ENCODE measurements around the gene AP3B1. TPM values are rescaled to one million over a fixed set of nuclear protein-coding genes. Genes with fewer than 3 reads are reported as not detected.

AP3B1 gene
- total and polyA plus RNA-seq, 5 donors: 19.0 to 28.0 (median 24.5) TPM

- Histone ChIP-seq H3K4me3 (ENCODE audit: low read length) (no peak overlapping the region), H3K4me1 (ENCODE audit: control insufficient read depth, insufficient read depth, low read length) (no peaks in the 10 kb centered on the region), H3K9me3 (ENCODE audit: control insufficient read depth, low read length) (no peaks in the 10 kb centered on the region), H3K27me3 (ENCODE audit: control insufficient read depth, insufficient read depth) (no peaks in the 10 kb centered on the region), H3K27ac (ENCODE audit: low read length) (no peak overlapping the region)
- WGBS: 93% methylated on average over 3 of the region's 3 CpGs
- no peak for ATAC-seq
- DNase-seq: no peak
- intact Hi-C loops (cut with DNase I): loop anchor here in 1 of 4 donors (10.0 kb wide), 2 partner anchors 208 to 638 kb away; no protein-coding TSS in a partner anchor
These were observed 32.4 kb upstream of the AP3B1 start for GRCh38 chr5:78326930-78327329.

GRCh38 chr5:78323241-78323640 lies 28.7 kb upstream of the AP3B1 start:
- Histone ChIP-seq H3K4me3 (ENCODE audit: low read length) (no peak overlapping the region), H3K27me3 (ENCODE audit: control insufficient read depth, insufficient read depth) (no peaks in the 10 kb centered on the region), H3K27ac (ENCODE audit: low read length) (no peak overlapping the region), H3K4me1 (ENCODE audit: control insufficient read depth, insufficient read depth, low read length) (no peaks in the 10 kb centered on the region), H3K9me3 (ENCODE audit: control insufficient read depth, low read length) (no peaks in the 10 kb centered on the region)
- no peak for ATAC-seq
- no peak for DNase-seq
- intact Hi-C loops (cut with DNase I): loop anchor here in 2 of 4 donors (5.0 to 10.0 kb wide), 3 partner anchors 212 to 644 kb away; no protein-coding TSS in a partner anchor

- WGBS: 42% methylated on average over 2 of the region's 2 CpGs
- Histone ChIP-seq H3K9me3 (ENCODE audit: control insufficient read depth, low read length) (no peaks in the 10 kb centered on the region), H3K27me3 (ENCODE audit: control insufficient read depth, insufficient read depth) (no peaks in the 10 kb centered on the region), H3K4me3 (ENCODE audit: low read length) (no peak overlapping the region), H3K27ac (ENCODE audit: low read length) (no peak overlapping the region), H3K4me1 (ENCODE audit: control insufficient read depth, insufficient read depth, low read length) (no peaks in the 10 kb centered on the region)
- intact Hi-C loops (cut with DNase I): loop anchor here in 2 of 4 donors (5.0 to 10.0 kb wide), 3 partner anchors 214 to 647 kb away; no protein-coding TSS in a partner anchor
- ATAC-seq (no peak), DNase-seq (no peak)
These were observed 25.9 kb upstream of the AP3B1 start for GRCh38 chr5:78320401-78320800.

DNA sequence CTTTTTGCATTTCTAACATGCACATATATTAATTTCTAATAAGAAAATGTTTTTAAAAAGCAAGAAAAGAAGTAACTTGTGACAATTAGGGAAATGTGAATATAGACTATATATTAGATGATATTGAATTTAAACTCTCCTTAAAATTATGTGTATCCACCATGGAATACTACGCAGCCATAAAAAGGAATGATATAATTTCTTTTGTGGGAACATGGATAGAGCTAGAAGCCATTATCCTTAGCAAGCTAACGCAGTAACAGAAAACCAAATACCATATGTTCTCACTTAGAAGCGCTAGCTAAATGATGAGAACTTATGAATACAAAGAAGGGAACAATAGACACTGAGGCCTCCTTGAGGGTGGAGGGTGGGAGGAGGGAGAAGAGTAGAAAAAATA lies 23.8 kb upstream of the AP3B1 start:
- WGBS: 95% methylated on average over 3 of the region's 3 CpGs
- Histone ChIP-seq H3K4me1 (ENCODE audit: control insufficient read depth, insufficient read depth, low read length) (no peaks in the 10 kb centered on the region), H3K27me3 (ENCODE audit: control insufficient read depth, insufficient read depth) (no peaks in the 10 kb centered on the region), H3K27ac (ENCODE audit: low read length) (no peak overlapping the region), H3K9me3 (ENCODE audit: control insufficient read depth, low read length) (no peaks in the 10 kb centered on the region), H3K4me3 (ENCODE audit: low read length) (no peak overlapping the region)
- DNase-seq: no peak
- intact Hi-C loops (cut with DNase I): no loop called here
- ATAC-seq: no peak

DNA sequence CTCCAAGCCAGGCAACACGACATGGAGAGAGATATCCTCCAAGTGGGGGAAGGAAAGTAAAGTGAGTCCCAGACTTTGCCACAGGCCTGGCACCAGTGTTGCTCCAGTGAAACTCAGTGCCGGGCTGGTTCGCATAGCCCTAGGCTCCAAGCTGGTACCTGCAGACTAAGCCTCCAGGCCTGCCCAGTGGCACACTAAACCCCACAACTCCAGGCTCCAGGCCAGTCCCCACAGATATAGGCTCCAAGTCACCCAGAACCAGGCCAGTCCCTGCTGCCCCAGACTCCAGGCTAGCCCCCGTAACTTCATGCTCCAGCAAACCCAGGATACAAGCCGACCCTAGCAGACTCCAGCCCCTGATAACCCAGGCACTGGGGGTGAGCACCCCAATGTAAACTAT lies 23.0 kb upstream of the AP3B1 start:
- ATAC-seq: no peak
- intact Hi-C loops (cut with DNase I): no loop called here
- Histone ChIP-seq H3K4me1 (ENCODE audit: control insufficient read depth, insufficient read depth, low read length) (no peaks in the 10 kb centered on the region), H3K27me3 (ENCODE audit: control insufficient read depth, insufficient read depth) (no peaks in the 10 kb centered on the region), H3K27ac (ENCODE audit: low read length) (no peak overlapping the region), H3K9me3 (ENCODE audit: control insufficient read depth, low read length) (no peaks in the 10 kb centered on the region), H3K4me3 (ENCODE audit: low read length) (no peak overlapping the region)
- no peak for DNase-seq
- WGBS: 83% methylated on average over 5 of the region's 5 CpGs

DNA sequence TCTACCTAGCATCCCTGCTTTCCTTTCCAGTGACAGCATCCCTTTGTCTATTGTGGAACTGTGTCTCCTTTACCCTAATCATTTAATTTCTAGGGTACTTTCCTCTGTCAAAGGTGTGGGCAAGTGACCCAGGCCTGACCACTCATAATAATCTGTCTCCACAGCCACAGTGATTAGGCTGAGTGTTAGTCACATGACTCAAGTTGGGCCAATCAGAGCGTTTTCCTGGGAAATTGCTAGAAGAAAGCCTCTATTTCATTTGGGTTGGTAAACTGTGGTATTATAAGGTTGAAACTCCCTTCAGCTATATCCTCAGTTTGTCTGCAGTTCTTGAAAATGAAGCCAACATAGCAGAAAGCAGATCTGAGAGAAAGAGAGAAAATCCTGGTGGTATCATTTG lies 14.2 kb upstream of the AP3B1 start:
- DNase-seq (no peak), ATAC-seq (no peak)
- Histone ChIP-seq H3K4me1 (ENCODE audit: control insufficient read depth, insufficient read depth, low read length) (no peaks in the 10 kb centered on the region), H3K27me3 (ENCODE audit: control insufficient read depth, insufficient read depth) (no peaks in the 10 kb centered on the region), H3K4me3 (ENCODE audit: low read length) (no peak overlapping the region), H3K9me3 (ENCODE audit: control insufficient read depth, low read length) (no peaks in the 10 kb centered on the region), H3K27ac (ENCODE audit: low read length) (no peak overlapping the region)
- intact Hi-C loops (cut with DNase I): no loop called here
- whole genome bisulfite sequencing: 100% methylated on average over 1 of the region's 1 CpG

DNA sequence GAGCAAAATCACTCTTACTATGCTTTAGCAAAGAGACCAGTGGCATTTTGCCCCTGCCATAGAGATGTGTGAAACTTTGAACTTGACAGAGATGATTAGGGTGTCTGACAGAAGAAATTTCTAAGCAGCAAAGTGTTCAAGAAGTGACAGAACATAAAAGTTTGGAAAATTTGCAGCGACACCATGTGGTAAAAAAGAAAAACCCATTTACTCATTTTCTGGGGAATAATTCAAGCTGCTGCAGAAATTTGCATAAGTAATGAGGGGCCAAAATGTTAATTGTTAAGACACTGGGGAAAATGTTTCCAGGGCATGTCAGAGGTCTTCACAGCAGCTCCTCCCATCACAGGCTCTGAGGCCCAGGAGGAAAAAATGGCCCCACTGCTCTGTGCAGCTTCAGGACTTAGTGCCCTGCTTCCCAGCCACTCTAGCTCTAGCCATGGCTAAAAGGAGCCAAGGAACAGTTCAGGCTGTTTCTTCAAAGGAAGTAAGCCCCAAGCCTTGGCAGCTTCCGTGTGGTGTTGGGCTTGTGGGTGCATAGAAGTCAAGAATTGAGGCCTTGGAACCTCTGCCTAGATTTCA lies 6.1 kb upstream of the AP3B1 start:
- ATAC-seq: no peak
- H3K4me3 ChIP-seq (ENCODE audit: low read length): no peak overlapping the region
- no peaks in the 10 kb centered on the region for H3K27me3 ChIP-seq (ENCODE audit: control insufficient read depth, insufficient read depth)
- DNase-seq: no peak
- 50% methylated on average over 2 of the region's 2 CpGs for WGBS
- intact Hi-C loops (cut with DNase I): no loop called here
- H3K27ac ChIP-seq (ENCODE audit: low read length): no peak overlapping the region
- H3K9me3 ChIP-seq (ENCODE audit: control insufficient read depth, low read length): no peaks in the 10 kb centered on the region
- H3K4me1 ChIP-seq (ENCODE audit: control insufficient read depth, insufficient read depth, low read length): peaks cover 4% of the 10 kb centered on the region

DNA sequence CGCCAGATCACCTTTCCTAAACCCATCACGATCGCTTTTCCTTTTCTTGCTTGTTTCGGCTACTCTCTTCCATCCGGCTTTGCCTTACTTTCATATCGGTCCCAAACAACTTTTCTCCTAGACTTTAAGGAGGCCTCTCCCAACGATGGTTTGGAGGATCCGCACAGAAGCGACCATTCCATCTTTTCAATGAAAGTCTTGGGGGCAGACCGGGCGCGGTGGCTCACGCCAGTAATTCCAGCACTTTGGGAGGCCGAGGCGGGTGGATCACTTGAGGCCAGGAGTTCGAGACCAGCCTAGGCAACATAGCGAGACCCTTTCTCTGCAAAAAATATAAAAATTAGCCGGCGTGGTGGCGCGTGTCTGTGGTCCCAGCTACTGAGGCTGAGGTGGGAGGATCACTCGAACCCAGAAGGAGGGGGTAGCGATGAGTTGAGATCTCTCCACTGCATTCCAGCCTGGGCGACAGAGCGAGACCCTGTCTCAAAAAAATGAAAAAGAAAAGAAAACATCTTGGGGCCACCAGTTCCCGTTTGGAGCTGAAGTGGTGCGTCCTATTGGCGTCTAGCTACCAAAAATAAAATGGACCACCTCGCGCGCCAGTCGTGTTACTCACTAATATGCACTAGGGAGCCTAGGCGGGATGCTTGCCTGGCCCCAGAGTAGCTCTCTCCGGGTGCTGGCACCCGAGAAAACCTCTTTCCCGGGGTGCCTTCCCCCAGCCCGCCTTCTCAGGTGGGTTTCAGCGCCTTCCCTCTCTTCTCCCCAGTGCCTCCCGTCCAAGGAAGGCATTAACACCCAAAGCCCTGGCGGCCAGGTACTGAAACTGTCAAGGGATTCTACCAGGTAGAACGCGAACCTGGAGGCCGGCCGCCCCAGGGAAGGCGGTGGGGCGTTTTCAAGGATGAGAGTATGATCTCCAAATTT lies 800 bp upstream of the AP3B1 start:
- DNase-seq: peak; percentile 30 to 71 (median 48)
- no peaks in the 10 kb centered on the region for H3K9me3 ChIP-seq (ENCODE audit: control insufficient read depth, low read length)
- peak overlapping the region; percentile 77 for H3K4me3 ChIP-seq (ENCODE audit: low read length)
- peak in 1 of 2 donors; percentile 49 for ATAC-seq
- H3K27ac ChIP-seq (ENCODE audit: low read length): peak overlapping the region; percentile 76
- peaks cover 4% of the 10 kb centered on the region for H3K4me1 ChIP-seq (ENCODE audit: control insufficient read depth, insufficient read depth, low read length)
- intact Hi-C loops (cut with DNase I): loop anchor here in 3 of 4 donors (5.0 kb wide), 1 partner anchor 62 kb away; no protein-coding TSS in a partner anchor
- 2% methylated on average over 46 of the region's 46 CpGs for WGBS
- no peaks in the 10 kb centered on the region for H3K27me3 ChIP-seq (ENCODE audit: control insufficient read depth, insufficient read depth)

DNA sequence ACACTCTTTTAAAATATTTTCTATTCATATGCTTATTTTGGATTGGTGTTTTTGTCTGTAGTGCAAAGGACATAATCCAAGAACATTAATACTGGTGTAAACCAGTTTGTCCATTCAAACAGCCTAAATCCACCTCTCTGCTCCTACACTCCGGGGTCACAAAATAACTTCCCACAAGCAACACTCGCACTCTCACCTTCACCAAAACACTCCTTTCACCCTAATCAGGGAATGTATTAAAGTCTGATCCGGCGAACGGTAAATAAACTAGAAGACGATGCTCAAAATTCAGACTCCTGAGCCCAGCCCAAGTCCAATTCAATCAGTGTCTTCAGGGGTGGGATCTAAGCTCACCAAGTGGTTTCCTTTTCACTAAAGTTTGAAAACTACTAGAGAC lies 649 bp downstream of the AP3B1 start:
- Histone ChIP-seq H3K27me3 (ENCODE audit: control insufficient read depth, insufficient read depth) (no peaks in the 10 kb centered on the region), H3K9me3 (ENCODE audit: control insufficient read depth, low read length) (no peaks in the 10 kb centered on the region), H3K27ac (ENCODE audit: low read length) (peak overlapping the region; percentile 85), H3K4me1 (ENCODE audit: control insufficient read depth, insufficient read depth, low read length) (peaks cover 4% of the 10 kb centered on the region), H3K4me3 (ENCODE audit: low read length) (peak overlapping the region; percentile 93)
- intact Hi-C loops (cut with DNase I): loop anchor here in 1 of 4 donors (5.0 kb wide), 1 partner anchor 68 kb away; the partner anchor contains the start of gene SCAMP1
- under 1% methylated on average over 6 of the region's 6 CpGs for WGBS
- ATAC-seq (no peak), DNase-seq (no peak)

DNA sequence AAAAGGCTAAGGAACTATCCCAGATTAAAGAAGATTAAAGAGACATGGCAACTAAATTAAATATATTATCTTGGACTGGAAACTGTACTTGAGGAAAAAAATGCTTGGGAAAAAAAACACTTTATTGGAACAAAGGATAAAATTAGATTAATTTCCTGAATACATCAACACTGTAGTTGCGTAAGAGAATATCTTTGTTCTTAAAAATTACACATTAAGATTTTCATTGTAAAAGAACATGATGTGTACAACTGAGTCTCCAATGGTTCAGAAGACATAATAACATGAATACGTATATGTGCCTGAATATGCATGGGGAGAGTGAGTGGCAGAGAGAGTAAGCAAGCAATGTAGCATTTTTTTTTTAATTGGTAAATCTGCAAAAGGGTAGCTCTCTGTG lies 2.8 kb downstream of the AP3B1 start:
- no peak for DNase-seq
- H3K9me3 ChIP-seq (ENCODE audit: control insufficient read depth, low read length): no peaks in the 10 kb centered on the region
- WGBS: 77% methylated on average over 2 of the region's 2 CpGs
- H3K27me3 ChIP-seq (ENCODE audit: control insufficient read depth, insufficient read depth): no peaks in the 10 kb centered on the region
- no peak overlapping the region for H3K4me3 ChIP-seq (ENCODE audit: low read length)
- intact Hi-C loops (cut with DNase I): loop anchor here in 1 of 4 donors (5.0 kb wide), 1 partner anchor 71 kb away; the partner anchor contains the start of gene SCAMP1
- ATAC-seq: no peak
- no peak overlapping the region for H3K27ac ChIP-seq (ENCODE audit: low read length)
- H3K4me1 ChIP-seq (ENCODE audit: control insufficient read depth, insufficient read depth, low read length): peaks cover 4% of the 10 kb centered on the region

DNA sequence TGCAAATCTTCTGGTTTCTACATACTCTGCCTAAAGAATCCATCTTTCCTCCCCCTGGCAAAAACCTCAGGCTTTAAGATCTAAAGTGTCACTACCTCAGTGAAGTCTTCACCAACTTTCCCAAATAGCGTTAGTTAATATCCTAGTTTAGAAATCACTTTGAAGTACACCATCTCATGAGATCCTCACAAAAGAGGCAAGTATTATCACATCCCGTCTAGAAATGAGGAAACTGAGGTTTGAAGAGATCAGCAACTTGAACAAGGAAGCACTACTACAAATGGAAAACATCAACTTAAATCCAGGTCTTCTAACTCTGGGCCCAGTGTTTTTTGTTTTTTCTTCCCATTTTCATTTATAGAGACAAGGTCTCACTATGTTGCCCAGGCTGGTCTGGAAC lies 4.6 kb downstream of the AP3B1 start:
- H3K9me3 ChIP-seq (ENCODE audit: control insufficient read depth, low read length): no peaks in the 10 kb centered on the region
- intact Hi-C loops (cut with DNase I): loop anchor here in 1 of 4 donors (5.0 kb wide), 1 partner anchor 72 kb away; the partner anchor contains the start of gene SCAMP1
- DNase-seq (no peak), ATAC-seq (no peak)
- H3K27ac ChIP-seq (ENCODE audit: low read length): no peak overlapping the region
- WGBS: 84% methylated on average over 2 of the region's 2 CpGs
- no peaks in the 10 kb centered on the region for H3K4me1 ChIP-seq (ENCODE audit: control insufficient read depth, insufficient read depth, low read length)
- H3K27me3 ChIP-seq (ENCODE audit: control insufficient read depth, insufficient read depth): no peaks in the 10 kb centered on the region
- no peak overlapping the region for H3K4me3 ChIP-seq (ENCODE audit: low read length)
